Left kidney (tissue), 1 donor: ENCODE data around the gene PRR35. TPM values are rescaled to one million over a fixed set of nuclear protein-coding genes. Genes with fewer than 3 reads are reported as not detected.

ENCODE experiments used
- polyA plus RNA-seq: library from polyadenylated mRNA; unstranded; fragments of 120-200 nt; gene quantifications from one replicate; pipeline ENCODE4 v1.2.1, GENCODE V29; 2013; ENCODE audit not compliant: insufficient read length

Gene PRR35
- polyA plus RNA-seq, 1 donor, result 6.6 TPM

Other genes starting within 250 kb of the PRR35 start
- 14.7 TPM for gene AXIN1, start 207.7 kb upstream of the PRR35 start, polyA plus RNA-seq
- gene MRPL28, start 189.9 kb upstream of the PRR35 start, polyA plus RNA-seq, result 52.8 TPM
- 56.1 TPM for gene PGAP6, start 178.4 kb upstream of the PRR35 start, polyA plus RNA-seq
- 106 TPM for gene NME4, start 163.2 kb upstream of the PRR35 start, polyA plus RNA-seq
- 20.1 TPM for gene DECR2, start 158.5 kb upstream of the PRR35 start, polyA plus RNA-seq
- 127 TPM for gene RAB11FIP3, start 134.7 kb upstream of the PRR35 start, polyA plus RNA-seq
- 23.8 TPM for gene CAPN15, start 32.7 kb upstream of the PRR35 start, polyA plus RNA-seq
- gene NHLRC4, start 6.6 kb downstream of the PRR35 start, polyA plus RNA-seq, result 4.7 TPM
- 60.9 TPM for gene PIGQ, start 9.6 kb downstream of the PRR35 start, polyA plus RNA-seq
- 17.3 TPM for gene RAB40C, start 29.7 kb downstream of the PRR35 start, polyA plus RNA-seq
- gene WFIKKN1, start 70.6 kb downstream of the PRR35 start, polyA plus RNA-seq, result 1.5 TPM
- gene METTL26, start 75.9 kb downstream of the PRR35 start, polyA plus RNA-seq, result 38.0 TPM
- 15.5 TPM for gene MCRIP2, start 81.4 kb downstream of the PRR35 start, polyA plus RNA-seq
- gene WDR90, start 89.0 kb downstream of the PRR35 start, polyA plus RNA-seq, result 42.2 TPM
- gene RHOT2, start 107.7 kb downstream of the PRR35 start, polyA plus RNA-seq, result 70.8 TPM
- gene RHBDL1, start 115.3 kb downstream of the PRR35 start, polyA plus RNA-seq, result 1.7 TPM
- 107 TPM for gene STUB1, start 120.0 kb downstream of the PRR35 start, polyA plus RNA-seq
- 51.4 TPM for gene JMJD8, start 123.9 kb downstream of the PRR35 start, polyA plus RNA-seq
- gene WDR24, start 130.0 kb downstream of the PRR35 start, polyA plus RNA-seq, result 10.2 TPM
- 0.75 TPM for gene FBXL16, start 145.4 kb downstream of the PRR35 start, polyA plus RNA-seq
- 6.3 TPM for gene METRN, start 154.7 kb downstream of the PRR35 start, polyA plus RNA-seq
- gene ANTKMT, start 160.8 kb downstream of the PRR35 start, polyA plus RNA-seq, result 9.0 TPM
- 2.0 TPM for gene CCDC78, start 166.0 kb downstream of the PRR35 start, polyA plus RNA-seq
- 3.3 TPM for gene HAGHL, start 166.7 kb downstream of the PRR35 start, polyA plus RNA-seq
- 26.7 TPM for gene CIAO3, start 180.6 kb downstream of the PRR35 start, polyA plus RNA-seq
- 17.1 TPM for gene MSLN, start 200.3 kb downstream of the PRR35 start, polyA plus RNA-seq
- 10.7 TPM for gene RPUSD1, start 228.0 kb downstream of the PRR35 start, polyA plus RNA-seq
- 22.9 TPM for gene CHTF18, start 228.2 kb downstream of the PRR35 start, polyA plus RNA-seq
- 0.42 TPM for gene GNG13, start 240.3 kb downstream of the PRR35 start, polyA plus RNA-seq